ENCODE data around the gene GRIK2.

GRCh38 chr6:101613556-101613955, 220.0 kb downstream of the GRIK2 start:
- TF ChIP-seq POLR2A (IDR thresholded peaks at IDR 0.05) (no peak), CTCF (IDR thresholded peaks at IDR 0.05) (no peak), EP300 (IDR thresholded peaks at IDR 0.05) (no peak)

Measured in ovary (tissue), 3 donors.